Gastroesophageal sphincter (tissue), 4 donors: ENCODE results near the gene DMD. TPM values are rescaled to one million over a fixed set of nuclear protein-coding genes. Genes with fewer than 3 reads are reported as not detected.

Experiments
- ATAC-seq: fragments of 150-250 bp; one replicate; pipeline ENCODE4 v1.9.1; 2016; ENCODE audit warnings: mild to moderate bottlenecking, moderate library complexity
- H3K27ac ChIP-seq, 4 donors: fragments of 200-600 bp; sonication (generic) in 3 of 4; 1 replicate in 3 of 4; 2 replicates in 1 of 4; pipeline ENCODE4 v1.5.1; 2016 to 2019
- H3K27me3 ChIP-seq: fragments of 200-600 bp; sonication (generic); one replicate; pipeline ENCODE4 v1.5.1; 2019
- H3K36me3 ChIP-seq, 2 donors: fragments of 200-600 bp; sonication (generic); one replicate each; pipeline ENCODE4 v1.5.1; 2019; ENCODE audit warnings: control low read depth in 1 of 2
- H3K4me1 ChIP-seq, 3 donors: fragments of 200-600 bp; sonication (generic); 1 replicate in 2 of 3; 2 replicates in 1 of 3; pipeline ENCODE4 v1.5.1; 2016 to 2019; ENCODE audit warnings: control low read depth in 2 of 3
- H3K4me3 ChIP-seq, 2 donors: fragments of 200-600 bp; sonication (generic); one replicate each; pipeline ENCODE4 v1.5.1; 2019; ENCODE audit warnings: mild to moderate bottlenecking in 1 of 2, moderate library complexity in 1 of 2
- H3K9me3 ChIP-seq, 3 donors: fragments of 200-600 bp; sonication (generic); one replicate each; pipeline ENCODE4 v1.5.1; 2017 to 2019; ENCODE audit warnings: control low read depth in 2 of 3
- CTCF ChIP-seq, 4 experiments: fragments of 200-600 bp in 2 of 4; fragments of 450-650 bp in 2 of 4; sonication (generic) in 1 of 4; IDR thresholded peaks; one replicate each; pipeline ENCODE4 v1.5.1; 2017 to 2019; ENCODE audit warnings: antibody characterized with exemption in 4 of 4, mild to moderate bottlenecking in 2 of 4, moderate library complexity in 2 of 4
- EP300 ChIP-seq: sonication (generic); formaldehyde crosslinking; IDR thresholded peaks from one replicate; pipeline ENCODE4 v1.6.1; 2017; ENCODE audit warnings: antibody characterized with exemption, mild to moderate bottlenecking
- POLR2A ChIP-seq, 2 donors: fragments of 450-650 bp; IDR thresholded peaks; one replicate each; pipeline ENCODE4 v1.6.1; 2017; ENCODE audit warnings: antibody characterized with exemption in 2 of 2, mild to moderate bottlenecking in 2 of 2, moderate library complexity in 1 of 2
- POLR2AphosphoS5 ChIP-seq: sonication (generic); formaldehyde crosslinking; IDR thresholded peaks from one replicate; pipeline ENCODE4 v1.6.1; 2017; ENCODE audit warnings: antibody characterized with exemption
- WGBS, 2 donors: methylation state at CpG; one replicate each; pipeline ENCODE4 v1.1.5; 2018; ENCODE audit warnings: low coverage in 1 of 2; 5-methylcytosine and 5-hydroxymethylcytosine counted together
- total RNA-seq, 4 donors: library from RNA; depleted of rRNA; stranded (reverse); fragments of >200 nt; gene quantifications; one replicate each; pipeline ENCODE4 v1.1.0, GENCODE V29; 2016

DMD gene
- total RNA-seq, 4 donors from 2014 or later = 111 to 225 (median 183) TPM

- no peak for ATAC-seq
- TF ChIP-seq EP300 (no peak), CTCF (IDR thresholded peaks at IDR 0.05) (no peak), POLR2AphosphoS5 (no peak), POLR2A (IDR thresholded peaks at IDR 0.05) (no peak)
Observed at GRCh38 chrX:31436424-31436823, 1774.9 kb downstream of the DMD start.

GRCh38 chrX:31435592-31435991, 1775.8 kb downstream of the DMD start:
- no peak for ATAC-seq
- Histone ChIP-seq H3K4me1 (no peaks in the 10 kb centered on the region), H3K36me3 (no peaks in the 10 kb centered on the region), H3K27me3 (no peaks in the 10 kb centered on the region), H3K27ac (no peak overlapping the region), H3K4me3 (no peak overlapping the region), H3K9me3 (no peaks in the 10 kb centered on the region)
- TF ChIP-seq POLR2AphosphoS5 (no peak), EP300 (no peak), POLR2A (IDR thresholded peaks at IDR 0.05) (no peak), CTCF (IDR thresholded peaks at IDR 0.05) (no peak)
- 70 to 80% methylated on average over 1 to 5 of the region's 7 CpGs for WGBS, 2 donors

More at GRCh38 chrX:31436424-31436823, 1774.9 kb downstream of the DMD start:
- Histone ChIP-seq H3K27ac (no peak overlapping the region), H3K9me3 (no peaks in the 10 kb centered on the region), H3K36me3 (no peaks in the 10 kb centered on the region), H3K27me3 (no peaks in the 10 kb centered on the region), H3K4me1 (no peaks in the 10 kb centered on the region), H3K4me3 (no peak overlapping the region)
- 81 to 87% methylated on average over 3 of the region's 3 CpGs for WGBS, 2 donors

GRCh38 chrX:31433856-31434255, 1777.5 kb downstream of the DMD start:
- H3K36me3 ChIP-seq = no peaks in the 10 kb centered on the region
- H3K27me3 ChIP-seq = no peaks in the 10 kb centered on the region
- 78% methylated on average over 1 of the region's 1 CpG; no CpG with 5 or more reads in 1 of the 2 donors for WGBS, 2 donors
- no peak overlapping the region for H3K27ac ChIP-seq
- H3K4me3 ChIP-seq = no peak overlapping the region
- no peak for ATAC-seq
- no peak for TF ChIP-seq POLR2A (IDR thresholded peaks at IDR 0.05)
- no peak for TF ChIP-seq POLR2AphosphoS5
- no peak for TF ChIP-seq CTCF (IDR thresholded peaks at IDR 0.05)
- TF ChIP-seq EP300 = no peak
- no peaks in the 10 kb centered on the region for H3K9me3 ChIP-seq
- H3K4me1 ChIP-seq = no peaks in the 10 kb centered on the region

GRCh38 chrX:31429915-31430314, 1781.4 kb downstream of the DMD start:
- no peak for ATAC-seq
- no peaks in the 10 kb centered on the region for H3K4me1 ChIP-seq
- H3K36me3 ChIP-seq = no peaks in the 10 kb centered on the region
- 70 to 93% methylated on average over 4 to 6 of the region's 6 CpGs for WGBS, 2 donors
- no peaks in the 10 kb centered on the region for H3K27me3 ChIP-seq
- TF ChIP-seq POLR2A (IDR thresholded peaks at IDR 0.05) (no peak), EP300 (no peak), CTCF (IDR thresholded peaks at IDR 0.05) (no peak)
- no peaks in the 10 kb centered on the region for H3K9me3 ChIP-seq
- no peak overlapping the region for H3K27ac ChIP-seq
- H3K4me3 ChIP-seq = no peak overlapping the region

GRCh38 chrX:31423609-31424189, 1787.7 kb downstream of the DMD start:
- TF ChIP-seq EP300 (no peak), POLR2AphosphoS5 (no peak), CTCF (IDR thresholded peaks at IDR 0.05) (peak in 2 of 4 experiments; percentile 13 to 33)
- no peaks in the 10 kb centered on the region for H3K4me1 ChIP-seq
- 33 to 44% methylated on average over 4 to 5 of the region's 6 CpGs for WGBS, 2 donors
- no peak overlapping the region for H3K27ac ChIP-seq
- H3K36me3 ChIP-seq = no peaks in the 10 kb centered on the region
- H3K9me3 ChIP-seq = no peaks in the 10 kb centered on the region
- H3K27me3 ChIP-seq = no peaks in the 10 kb centered on the region
- no peak overlapping the region for H3K4me3 ChIP-seq
- no peak for ATAC-seq
